A549 treated with AZD9567 at 1 μM for 4 hours (cell line): ENCODE results near the gene CHIC1. TPM values are rescaled to one million over a fixed set of nuclear protein-coding genes. Genes with fewer than 3 reads are reported as not detected.

ENCODE experiments used
- total RNA-seq: library from RNA; stranded (reverse); fragments of 200-300 nt; extraction: Qiagen RNA extraction; gene quantifications from 5 replicates; pipeline ENCODE4 v1.2.3, GENCODE V29; 2022; ENCODE audit not compliant: insufficient read depth

Gene CHIC1
- 3.7 to 6.7 TPM (median 4.7 TPM) in 5 replicates for total RNA-seq

GRCh38 chrX:73562984-73563737, at the start of gene CHIC1:
CHIC1 (plus strand) TSS chrX:73563197; CDS start chrX:73563285, 88 bp downstream.

Other genes with a start within 250 kb of the CHIC1 start
- gene CDX4, start 116.1 kb upstream of the CHIC1 start, total RNA-seq, result not detected in 5 replicates